GM23338 (cell line): Measurements from ENCODE around the gene PRMT7.

Experiments used
- CREB1 ChIP-seq: fragments of 250-450 bp; sonication (Bioruptor Pico); IDR thresholded peaks from 2 replicates; pipeline ENCODE4 v1.5.0; 2020; ENCODE audit warnings: low read depth, mild to moderate bottlenecking, moderate library complexity
- CTCF ChIP-seq, 2 experiments: fragments of 200-600 bp in 1 of 2; sonication (generic) in 1 of 2; conservative IDR thresholded peaks; 2 replicates each; pipeline versions ENCODE4 v1.5.1 to v1.6.1; 2016 to 2017; ENCODE audit warnings: antibody characterized with exemption in 2 of 2, low read depth in 2 of 2, mild to moderate bottlenecking in 2 of 2, moderate library complexity in 1 of 2
- EZH2 ChIP-seq: fragments of 200-600 bp; sonication (generic); IDR thresholded peaks from one replicate; pipeline ENCODE4 v1.8.0; 2017; ENCODE audit warnings: antibody characterized with exemption, mild to moderate bottlenecking, low read depth; ENCODE audit not compliant: unreplicated experiment
- EZH2phosphoT487 ChIP-seq: fragments of 200-600 bp; sonication (generic); IDR thresholded peaks from one replicate; pipeline ENCODE4 v1.8.1; 2018; ENCODE audit warnings: antibody characterized with exemption; ENCODE audit not compliant: unreplicated experiment
- POLR2AphosphoS5 ChIP-seq: IDR thresholded peaks from 2 replicates; pipeline ENCODE4 v1.6.1; 2016; ENCODE audit warnings: antibody characterized with exemption, low read depth
- REST ChIP-seq: IDR thresholded peaks from one replicate; pipeline ENCODE4 v1.6.1; 2018; ENCODE audit warnings: antibody characterized with exemption; ENCODE audit not compliant: unreplicated experiment

DNA sequence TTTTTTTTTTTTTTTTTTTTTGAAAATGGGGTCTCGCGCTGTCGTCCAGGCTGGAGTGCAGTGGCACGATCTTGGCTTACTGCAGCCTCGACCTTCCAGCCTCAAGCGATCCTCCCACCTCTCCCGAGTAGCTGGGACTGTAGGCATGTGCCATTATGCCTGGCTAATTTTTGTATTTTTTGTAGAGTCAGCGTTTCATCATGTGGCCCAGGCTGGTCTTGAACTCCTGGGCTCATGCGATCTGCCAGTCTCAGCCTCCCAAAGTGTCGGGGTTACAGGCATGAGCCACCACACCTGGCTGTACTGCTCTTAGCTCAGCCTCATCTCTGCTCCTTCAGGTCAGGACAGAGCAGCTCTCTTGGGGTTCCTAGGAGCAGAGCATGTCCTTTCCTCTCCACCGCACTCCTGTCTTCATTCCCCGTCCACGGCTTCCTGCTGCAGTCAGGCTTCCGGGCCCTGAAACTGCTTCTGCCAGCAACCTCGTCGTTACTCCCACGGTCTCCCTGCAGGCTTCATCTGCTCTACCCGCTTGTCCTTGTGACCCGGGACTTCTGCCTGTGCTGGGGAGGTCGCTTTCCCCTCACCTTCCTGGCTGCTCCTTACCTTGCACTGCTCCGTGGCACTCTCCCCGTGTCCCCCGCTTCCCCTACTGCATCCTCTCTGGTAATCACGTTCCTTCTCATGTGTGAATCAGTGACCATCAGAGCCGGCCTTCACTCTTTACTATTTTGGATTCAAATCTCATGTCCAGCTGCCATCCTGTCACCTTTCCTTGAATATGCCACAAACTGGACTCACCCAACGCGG, 38.0 kb downstream of the PRMT7 start:
- no peak for TF ChIP-seq CTCF (conservative IDR thresholded peaks at IDR 0.05; ENCODE audit: low read depth in 2 of 2)
- no peak for TF ChIP-seq EZH2
- TF ChIP-seq REST = no peak
- TF ChIP-seq POLR2AphosphoS5 = no peak
- TF ChIP-seq CREB1 (CRISPR knock-in tag) = no peak
- TF ChIP-seq EZH2phosphoT487 = no peak
